HG03558 (cell line): ENCODE data around the gene ADO.
A peak's percentile ranks its signal among the peaks of the same experiment; 100 is the strongest.

Experiments used
- ATAC-seq: cut with Tn5 transposase; IDR thresholded peaks from one replicate; pipeline ENCODE4 v1.9.1; 2021; ENCODE audit warnings: moderate number of reproducible peaks; ENCODE audit not compliant: unreplicated experiment; ENCODE audit errors: extremely low read depth

Gene ADO

DNA sequence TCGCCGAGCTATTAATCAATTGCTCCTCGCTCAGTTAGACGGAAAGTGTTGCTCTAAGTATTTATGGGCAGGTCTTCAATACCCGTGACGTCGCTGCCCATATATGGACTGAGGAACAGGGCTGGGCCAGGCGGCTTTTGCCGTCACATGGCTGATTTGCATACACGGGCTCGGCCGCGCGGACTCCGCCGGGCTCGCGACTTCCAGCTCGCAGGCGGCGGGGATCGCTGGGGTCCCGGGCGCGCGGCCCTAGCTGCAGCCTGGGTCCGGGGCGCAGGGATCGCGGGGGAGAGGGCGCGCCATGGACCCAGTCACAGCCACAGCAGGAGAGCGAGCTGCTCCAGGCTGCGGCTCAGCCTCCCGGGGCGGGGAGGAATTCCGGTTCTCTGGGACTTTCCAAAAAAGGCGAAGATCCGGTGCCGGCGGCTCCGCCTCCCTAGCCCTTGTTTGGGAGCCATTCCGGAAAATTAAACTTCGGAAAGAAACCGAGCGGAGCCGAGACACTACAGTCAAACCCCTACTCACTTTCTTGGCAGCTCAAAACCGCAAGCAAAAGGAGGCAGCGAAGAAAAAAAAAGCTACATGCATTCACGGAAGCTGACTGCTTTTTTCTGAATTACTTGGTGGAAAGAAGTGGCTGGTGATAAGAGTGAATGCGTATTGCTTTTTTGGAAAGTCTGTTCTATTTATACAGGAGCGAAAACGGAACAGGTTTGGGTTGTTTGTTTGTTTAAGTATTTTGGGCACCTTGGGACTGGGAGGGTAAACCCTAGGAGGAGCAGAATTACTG is 12.0 kb downstream of the ADO start, which contains the start of gene EGR2:
Gene EGR2 (minus strand): TSS at position 36 of the 790 bp plus-strand sequence. CDS start 337 bp downstream, outside the sequence.
- peak; percentile 63 for ATAC-seq

GRCh38 chr10:62817121-62817765 is 12.7 kb downstream of the ADO start:
- ATAC-seq, result no peak

- peak; percentile 19 for ATAC-seq
These were observed 13.4 kb downstream of the ADO start for GRCh38 chr10:62817766-62818425.

DNA sequence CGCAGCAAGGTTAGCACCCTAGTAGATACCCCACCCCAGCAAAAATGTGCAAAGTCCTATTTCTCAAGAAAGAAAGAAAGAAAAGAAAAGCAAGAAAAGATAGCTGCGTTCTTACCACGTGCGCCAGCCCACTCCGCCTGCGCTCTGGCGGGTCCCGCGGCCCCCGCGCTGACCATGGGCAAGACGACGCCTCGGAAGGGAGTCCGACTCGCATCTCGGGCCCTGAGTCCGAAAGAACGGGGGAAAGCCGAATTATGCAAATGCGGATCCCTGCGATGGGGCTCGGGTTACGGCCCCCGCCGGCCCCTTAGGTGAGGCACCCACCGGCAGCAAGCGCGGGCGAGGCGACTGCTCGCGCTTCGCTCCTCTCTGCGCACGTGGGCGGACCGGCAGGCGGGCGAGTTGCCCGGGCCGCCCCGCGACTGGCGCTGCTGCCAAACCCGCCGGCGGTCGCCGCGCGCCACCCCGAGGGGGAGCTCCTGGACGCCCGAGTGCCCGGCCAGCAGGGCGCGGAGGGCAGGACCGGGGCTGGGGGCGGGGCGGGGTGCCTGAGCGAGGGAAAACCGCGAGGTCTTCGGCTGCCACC is 14.0 kb downstream of the ADO start:
- no peak for ATAC-seq

- no peak for ATAC-seq
These were observed 14.8 kb downstream of the ADO start for GRCh38 chr10:62819141-62819920.

- no peak for ATAC-seq
These were observed 16.1 kb downstream of the ADO start for GRCh38 chr10:62820586-62820985.

DNA sequence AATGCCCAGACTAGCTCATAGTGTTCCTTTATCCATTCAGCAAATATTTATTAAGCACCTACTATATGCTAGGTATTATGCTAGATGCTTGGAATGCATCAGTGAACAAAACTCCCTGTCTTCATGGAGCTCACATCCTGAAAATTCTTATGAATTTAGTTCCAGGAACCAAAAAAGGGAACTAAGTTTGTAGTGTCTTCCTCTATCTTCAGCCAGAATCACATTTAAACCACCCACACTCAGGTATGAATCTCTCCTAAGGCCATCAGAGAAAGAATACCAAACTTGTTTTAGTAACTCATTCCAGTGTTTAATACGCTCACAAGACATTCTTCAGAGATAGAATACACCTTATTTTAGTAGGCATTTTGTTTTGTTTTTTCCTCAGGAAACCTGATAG is 21.8 kb downstream of the ADO start:
- ATAC-seq, result no peak

- ATAC-seq, result no peak
These were observed 25.1 kb downstream of the ADO start for GRCh38 chr10:62829622-62830021.

GRCh38 chr10:62830679-62831078 is 26.2 kb downstream of the ADO start:
- ATAC-seq, result no peak

DNA sequence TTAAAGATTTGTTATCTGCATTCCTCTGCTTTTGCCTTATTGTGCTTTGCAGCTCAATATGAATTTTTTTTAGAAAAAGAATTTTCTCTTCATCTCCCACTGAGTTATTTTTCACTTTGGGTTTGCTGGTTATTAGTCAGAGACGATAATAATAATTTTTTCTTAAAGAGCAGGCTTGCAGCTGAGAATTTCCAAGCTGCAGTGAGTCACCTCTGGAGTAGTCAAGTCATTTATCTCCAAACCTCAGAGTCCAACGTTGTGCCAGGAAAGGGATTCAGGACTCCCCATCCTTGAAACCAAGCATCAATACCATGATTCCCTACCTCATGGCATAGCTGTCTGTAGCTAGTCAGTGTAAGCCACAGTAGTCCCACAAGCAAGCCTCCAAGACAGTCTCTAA is 26.8 kb downstream of the ADO start:
- ATAC-seq, result no peak

DNA sequence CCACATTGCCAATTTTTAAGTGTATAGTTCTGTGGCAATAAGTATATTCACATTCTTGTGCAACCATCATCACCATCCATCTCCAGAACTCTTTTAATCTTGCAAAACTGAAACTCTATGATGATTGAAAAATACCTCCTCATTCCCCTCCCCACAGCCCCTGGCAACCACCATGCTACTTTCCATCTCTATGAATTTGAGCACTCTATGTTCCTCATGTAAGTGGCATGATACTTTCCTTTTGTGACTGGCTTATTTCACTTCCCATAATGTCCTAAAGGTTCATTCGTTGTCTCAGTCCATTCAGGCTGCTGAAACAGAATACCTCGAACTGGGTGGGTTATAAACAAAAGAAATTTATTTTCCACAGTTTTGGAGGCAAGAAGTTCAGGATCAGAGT is 35.1 kb downstream of the ADO start:
- no peak for ATAC-seq

DNA sequence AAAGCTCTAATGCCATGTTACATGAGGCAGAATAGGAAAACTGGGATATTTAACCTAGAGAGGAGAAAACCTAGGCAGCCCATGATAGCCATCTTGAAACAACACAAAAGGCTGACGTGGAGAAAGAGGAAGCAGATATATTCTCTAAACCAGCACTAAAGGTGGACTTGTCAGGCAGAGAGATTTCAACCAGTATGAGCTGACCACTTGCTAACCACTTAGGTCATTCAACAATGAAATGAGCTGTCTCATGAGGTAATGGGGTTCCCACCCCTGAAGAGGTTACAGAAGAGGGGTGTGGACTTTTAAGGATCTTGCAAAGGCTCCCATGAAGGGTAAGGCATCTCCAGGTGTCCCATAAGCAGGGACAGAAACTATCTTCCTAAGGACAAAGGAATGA is 38.5 kb downstream of the ADO start:
- ATAC-seq, result no peak

DNA sequence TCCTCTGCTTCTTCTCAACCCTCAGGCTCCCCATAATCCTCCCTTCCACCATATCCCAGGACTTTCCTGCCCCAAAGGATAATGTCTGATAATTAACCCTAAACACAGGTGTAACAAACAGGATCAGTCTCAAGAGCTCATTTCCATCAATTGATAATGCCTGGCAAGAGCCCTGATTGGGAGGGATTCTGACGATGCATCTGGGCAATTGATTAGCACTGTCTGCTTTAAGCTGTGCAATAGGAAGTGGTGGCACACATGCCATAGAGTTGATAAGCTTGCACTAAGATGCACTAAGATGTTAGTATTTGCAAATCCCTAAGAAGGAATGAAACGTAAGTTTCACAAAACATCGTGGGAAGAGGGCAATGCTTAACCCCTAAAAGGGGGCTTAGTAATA is 39.1 kb downstream of the ADO start:
- ATAC-seq, result no peak

GRCh38 chr10:62844280-62845011 is 39.9 kb downstream of the ADO start:
- ATAC-seq, result no peak

DNA sequence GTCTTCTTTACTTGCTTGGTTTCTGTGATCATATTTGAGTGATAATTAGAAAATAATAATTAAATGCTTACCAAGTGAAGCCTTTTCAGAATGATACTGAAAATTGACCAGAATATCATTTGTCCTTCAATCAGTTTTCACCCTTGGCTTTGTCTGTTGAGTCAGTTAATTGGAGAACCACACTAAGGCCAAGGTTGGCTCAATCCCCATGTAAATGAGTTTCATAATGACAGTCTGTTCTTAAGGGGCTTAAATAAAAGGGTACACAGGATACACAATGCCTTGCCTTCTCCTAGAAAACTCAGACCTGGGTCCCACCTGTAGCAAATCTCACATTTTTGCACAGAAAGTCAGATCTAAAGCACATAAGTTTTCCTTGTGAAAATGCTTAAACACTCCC is 42.9 kb downstream of the ADO start:
- ATAC-seq, result no peak

DNA sequence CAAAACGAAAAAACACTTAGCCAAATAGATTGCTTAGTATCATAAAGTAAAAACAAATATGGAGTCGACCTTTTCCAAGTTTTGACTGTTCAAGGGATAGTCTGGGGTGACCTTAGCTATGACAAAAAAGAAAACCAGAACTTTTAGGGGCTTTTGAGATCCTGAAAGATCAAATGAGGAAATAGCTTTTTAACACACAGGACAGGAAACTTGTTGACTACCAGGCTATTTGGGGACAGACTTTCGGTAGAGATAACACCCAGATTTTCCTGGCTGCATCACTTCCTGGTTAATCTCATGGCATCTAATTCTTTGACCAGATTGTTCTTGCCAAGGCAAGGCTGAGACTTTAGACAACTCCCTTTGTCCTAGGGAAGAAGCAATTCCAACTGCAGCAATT is 46.1 kb downstream of the ADO start:
- no peak for ATAC-seq

GRCh38 chr10:62851442-62851841 is 46.9 kb downstream of the ADO start:
- no peak for ATAC-seq

DNA sequence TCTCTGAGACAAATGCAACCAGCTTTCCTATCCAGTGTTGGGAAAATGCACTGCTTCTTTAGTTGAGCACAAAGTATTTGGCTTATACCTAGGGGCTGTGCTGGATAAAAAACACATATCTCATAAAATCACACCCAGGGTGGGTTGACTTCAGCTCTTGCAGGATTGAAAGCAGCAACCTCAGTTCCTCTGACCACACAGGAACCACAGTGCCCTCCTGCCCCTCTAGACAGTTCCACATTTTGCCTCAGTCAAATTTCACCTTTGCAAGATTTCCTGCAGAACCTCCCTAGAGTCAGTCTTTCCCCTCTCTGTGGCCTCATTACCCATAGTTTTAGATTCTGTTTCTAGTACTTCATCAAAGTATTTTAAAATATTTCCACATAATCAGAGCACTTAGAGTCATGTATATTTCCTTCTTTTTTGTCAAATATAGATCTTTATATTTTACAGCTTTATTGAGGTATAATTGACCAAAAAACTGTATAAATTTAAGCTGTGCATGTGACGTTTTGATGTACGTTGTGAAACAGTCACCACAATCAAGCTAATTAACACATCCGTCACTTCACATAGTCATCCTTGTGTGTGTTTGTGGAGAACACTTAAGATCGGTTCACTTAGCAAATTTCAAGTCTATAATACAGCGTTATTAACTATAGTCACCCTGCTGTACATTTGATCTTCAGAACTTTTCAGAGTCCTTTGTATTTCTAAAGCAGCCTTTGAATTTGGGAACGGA is 48.6 kb downstream of the ADO start:
- peak; percentile 53 for ATAC-seq

DNA sequence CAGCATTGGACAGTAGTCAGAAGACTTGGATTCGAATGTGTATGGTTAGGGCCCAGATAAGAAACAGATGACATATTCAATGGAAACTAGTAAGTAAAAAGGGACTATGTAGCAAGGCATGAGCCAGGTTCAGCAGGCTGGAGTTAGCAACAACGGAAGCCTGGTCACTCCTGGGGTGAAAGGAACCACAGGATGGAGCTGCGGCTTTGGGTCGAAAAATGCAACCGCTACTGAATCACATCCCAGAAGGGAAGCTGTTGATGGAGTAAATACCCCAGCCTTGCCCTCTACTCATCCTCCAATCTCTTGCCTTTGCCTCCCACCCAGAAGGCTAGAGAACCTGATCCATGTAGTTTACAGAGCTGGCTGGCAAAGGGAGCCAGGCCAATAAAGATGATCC is 49.2 kb downstream of the ADO start:
- no peak for ATAC-seq
